Measurements from ENCODE around the gene TBC1D9. TPM values are rescaled to one million over a fixed set of nuclear protein-coding genes. Genes with fewer than 3 reads are reported as not detected.

TBC1D9 gene
- total RNA-seq, 2 experiments from 2014 or later, result 1.0 to 13.0 TPM

DNA sequence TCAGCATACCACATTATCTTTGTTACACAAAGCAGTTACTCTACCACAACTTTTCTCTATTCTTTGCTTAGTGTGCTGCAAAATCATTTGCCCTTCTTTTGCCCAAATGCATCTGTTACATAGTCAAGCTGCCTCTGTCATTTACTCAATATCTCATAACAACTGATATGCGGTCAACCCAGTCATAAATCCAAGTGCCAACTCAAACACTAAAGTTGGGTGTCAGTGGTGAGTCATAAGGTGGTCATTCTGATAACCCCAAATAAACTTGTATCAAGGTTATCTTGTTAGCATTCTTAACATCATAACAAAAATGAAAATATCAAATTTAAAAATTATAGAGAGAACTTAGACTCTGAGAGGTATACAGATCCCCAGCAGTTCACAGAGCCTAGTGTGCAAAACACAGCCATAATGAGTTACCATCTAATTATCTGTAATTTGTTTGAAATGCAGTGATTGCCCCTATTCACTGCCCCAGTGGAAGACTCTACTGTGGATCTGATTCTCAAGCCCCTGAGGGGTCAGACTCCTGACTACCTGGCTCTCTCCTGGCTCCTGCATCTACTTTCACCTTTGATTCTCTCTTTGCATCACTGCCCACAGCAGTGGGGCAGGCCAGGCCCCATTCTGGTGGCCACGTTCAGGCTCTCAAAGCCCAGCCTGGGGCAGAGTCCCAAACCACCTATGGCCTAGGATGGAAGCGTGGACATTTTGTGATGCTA, 29.2 kb downstream of the TBC1D9 start:
- CTCF ChIA-PET (ENCODE audit: unreplicated experiment), result no interaction called here

GRCh38 chr4:140725556-140725955, 30.6 kb downstream of the TBC1D9 start:
- Histone ChIP-seq H2AFZ (ENCODE audit: low read length) (no peak overlapping the region), H3K36me3 (ENCODE audit: insufficient read depth, low read length) (no peaks in the 10 kb centered on the region), H3K4me3 (ENCODE audit: low read depth, low read length, poor library complexity, severe bottlenecking) (no peak overlapping the region), H3K27ac (ENCODE audit: low read depth, low read length, poor library complexity, severe bottlenecking) (no peak overlapping the region), H4K20me1 (ENCODE audit: insufficient read depth, low read length) (no peaks in the 10 kb centered on the region), H3K9me2 (ENCODE audit: insufficient read depth, low read length) (no peaks in the 10 kb centered on the region), H3K4me1 (ENCODE audit: insufficient read depth, low read length, poor library complexity, severe bottlenecking) (peaks cover 23% of the 10 kb centered on the region), H3K9me3 (ENCODE audit: low read length) (no peaks in the 10 kb centered on the region), H3K4me2 (ENCODE audit: low read length) (no peak overlapping the region), H3K79me2 (ENCODE audit: insufficient read depth, low read depth, low read length) (no peaks in the 10 kb centered on the region)
- POLR2A ChIA-PET, result no interaction called here
- CTCF ChIA-PET (ENCODE audit: unreplicated experiment), result no interaction called here
- DNase-seq (ENCODE audit: low spot score), result no peak
- intact Hi-C loops (cut with micrococcal nuclease; ENCODE audit: unreplicated experiment), result no loop called here
- BruUV-seq (replicated peaks), result no TSS peak
- TF ChIP-seq, protein P1, sequence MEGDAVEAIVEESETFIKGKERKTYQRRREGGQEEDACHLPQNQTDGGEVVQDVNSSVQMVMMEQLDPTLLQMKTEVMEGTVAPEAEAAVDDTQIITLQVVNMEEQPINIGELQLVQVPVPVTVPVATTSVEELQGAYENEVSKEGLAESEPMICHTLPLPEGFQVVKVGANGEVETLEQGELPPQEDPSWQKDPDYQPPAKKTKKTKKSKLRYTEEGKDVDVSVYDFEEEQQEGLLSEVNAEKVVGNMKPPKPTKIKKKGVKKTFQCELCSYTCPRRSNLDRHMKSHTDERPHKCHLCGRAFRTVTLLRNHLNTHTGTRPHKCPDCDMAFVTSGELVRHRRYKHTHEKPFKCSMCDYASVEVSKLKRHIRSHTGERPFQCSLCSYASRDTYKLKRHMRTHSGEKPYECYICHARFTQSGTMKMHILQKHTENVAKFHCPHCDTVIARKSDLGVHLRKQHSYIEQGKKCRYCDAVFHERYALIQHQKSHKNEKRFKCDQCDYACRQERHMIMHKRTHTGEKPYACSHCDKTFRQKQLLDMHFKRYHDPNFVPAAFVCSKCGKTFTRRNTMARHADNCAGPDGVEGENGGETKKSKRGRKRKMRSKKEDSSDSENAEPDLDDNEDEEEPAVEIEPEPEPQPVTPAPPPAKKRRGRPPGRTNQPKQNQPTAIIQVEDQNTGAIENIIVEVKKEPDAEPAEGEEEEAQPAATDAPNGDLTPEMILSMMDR (conservative IDR thresholded peaks at IDR 0.05; ENCODE audit: low read length), result no peak
- no peak for TF ChIP-seq EZH2phosphoT487 (IDR thresholded peaks at IDR 0.05; ENCODE audit: borderline replicate concordance, low read depth, low read length)

More for the DNA sequence above, 29.2 kb downstream of the TBC1D9 start:
- Histone ChIP-seq H3K27ac (ENCODE audit: low read depth, low read length, poor library complexity, severe bottlenecking) (no peak overlapping the region), H3K4me3 (ENCODE audit: low read depth, low read length, poor library complexity, severe bottlenecking) (no peak overlapping the region), H3K4me1 (ENCODE audit: insufficient read depth, low read length, poor library complexity, severe bottlenecking) (peaks cover 9% of the 10 kb centered on the region), H3K9me2 (ENCODE audit: insufficient read depth, low read length) (no peaks in the 10 kb centered on the region), H3K36me3 (ENCODE audit: insufficient read depth, low read length) (no peaks in the 10 kb centered on the region), H3K9me3 (ENCODE audit: low read length) (no peaks in the 10 kb centered on the region), H4K20me1 (ENCODE audit: insufficient read depth, low read length) (no peaks in the 10 kb centered on the region), H2AFZ (ENCODE audit: low read length) (no peak overlapping the region), H3K79me2 (ENCODE audit: insufficient read depth, low read depth, low read length) (no peaks in the 10 kb centered on the region), H3K4me2 (ENCODE audit: low read length) (no peak overlapping the region)
- intact Hi-C loops (cut with micrococcal nuclease; ENCODE audit: unreplicated experiment), result no loop called here
- no peak for TF ChIP-seq EZH2phosphoT487 (IDR thresholded peaks at IDR 0.05; ENCODE audit: borderline replicate concordance, low read depth, low read length)
- TF ChIP-seq, protein P1 (conservative IDR thresholded peaks at IDR 0.05; ENCODE audit: low read length), result no peak
- POLR2A ChIA-PET, result interaction anchor here (0.7 to 1.2 kb wide), 3 partner anchors 9 to 17 kb away, joined by 3 to 4 read pairs (median 4); no protein-coding TSS in a partner anchor
- no peak for DNase-seq (ENCODE audit: low spot score)
- BruUV-seq (replicated peaks), result no TSS peak

- Histone ChIP-seq H3K4me1 (ENCODE audit: insufficient read depth, low read length, poor library complexity, severe bottlenecking) (peaks cover 31% of the 10 kb centered on the region), H2AFZ (ENCODE audit: low read length) (no peak overlapping the region), H3K4me2 (ENCODE audit: low read length) (no peak overlapping the region), H3K9me3 (ENCODE audit: low read length) (no peaks in the 10 kb centered on the region), H3K9me2 (ENCODE audit: insufficient read depth, low read length) (no peaks in the 10 kb centered on the region), H4K20me1 (ENCODE audit: insufficient read depth, low read length) (no peaks in the 10 kb centered on the region), H3K27ac (ENCODE audit: low read depth, low read length, poor library complexity, severe bottlenecking) (no peak overlapping the region), H3K36me3 (ENCODE audit: insufficient read depth, low read length) (no peaks in the 10 kb centered on the region), H3K4me3 (ENCODE audit: low read depth, low read length, poor library complexity, severe bottlenecking) (no peak overlapping the region), H3K79me2 (ENCODE audit: insufficient read depth, low read depth, low read length) (no peaks in the 10 kb centered on the region)
- BruUV-seq (replicated peaks), result no TSS peak
- intact Hi-C loops (cut with micrococcal nuclease; ENCODE audit: unreplicated experiment), result no loop called here
- CTCF ChIA-PET (ENCODE audit: unreplicated experiment), result no interaction called here
- TF ChIP-seq, protein P1 (conservative IDR thresholded peaks at IDR 0.05; ENCODE audit: low read length), result no peak
- no peak for TF ChIP-seq EZH2phosphoT487 (IDR thresholded peaks at IDR 0.05; ENCODE audit: borderline replicate concordance, low read depth, low read length)
- DNase-seq (ENCODE audit: low spot score), result no peak
- POLR2A ChIA-PET, result interaction anchor here (1.4 to 7.9 kb wide), 2 partner anchors 10 to 15 kb away, joined by 8 to 73 read pairs; no protein-coding TSS in a partner anchor
These were observed 31.4 kb downstream of the TBC1D9 start for GRCh38 chr4:140724760-140725159.
